CD4-positive, alpha-beta T cell (primary cell): ENCODE results near the gene TRHDE. TPM values are rescaled to one million over a fixed set of nuclear protein-coding genes. Genes with fewer than 3 reads are reported as not detected.

Experiments used
- ATAC-seq: fragments of 200-7000 bp; cut with Tn5 transposase; one replicate; pipeline ENCODE4 v1.10.0; 2022; ENCODE audit warnings: mild to moderate bottlenecking; ENCODE audit not compliant: poor library complexity
- CTCF ChIA-PET: fragments of 350-600 bp; sonication (Branson Sonifier 250); formaldehyde crosslinking; loops from one replicate; lab custom pipeline; 2021; ENCODE audit warnings: antibody characterized with exemption, inconsistent platforms; lab: Charles Lee
- POLR2A ChIA-PET: fragments of 350-600 bp; sonication (Branson Sonifier 250); formaldehyde crosslinking; loops from one replicate; lab custom pipeline; 2021; ENCODE audit warnings: antibody characterized with exemption, inconsistent platforms; lab: Charles Lee
- DNase-seq, 14 experiments: peaks; one replicate each; pipeline ENCODE4 v3.0.0-alpha.2; 2013 to 2020; ENCODE audit warnings: mixed read lengths in 2 of 14
- H3K27ac ChIP-seq, 2 donors: one replicate each; pipeline versions ENCODE4 v1.5.1 to v1.7.0; 2013; ENCODE audit warnings: low read length in 2 of 2, low read depth in 1 of 2, mild to moderate bottlenecking in 1 of 2
- H3K27me3 ChIP-seq, 2 experiments: 1 replicate in 1 of 2; 2 replicates in 1 of 2; pipeline versions ENCODE4 v1.6.1 to v1.7.0; 2013; ENCODE audit warnings: low read length in 2 of 2, control low read depth in 1 of 2, mild to moderate bottlenecking in 1 of 2, moderate library complexity in 1 of 2; ENCODE audit not compliant: insufficient read depth in 2 of 2, control insufficient read depth in 1 of 2
- H3K36me3 ChIP-seq: one replicate; pipeline ENCODE4 v1.6.1; 2013; ENCODE audit warnings: low read length, control low read depth; ENCODE audit not compliant: insufficient read depth
- H3K4me1 ChIP-seq: one replicate; pipeline ENCODE4 v1.6.1; 2013; ENCODE audit warnings: low read length, control low read depth; ENCODE audit not compliant: insufficient read depth
- H3K4me3 ChIP-seq: one replicate; pipeline ENCODE4 v1.5.1; 2013; ENCODE audit warnings: mild to moderate bottlenecking, low read length, moderate library complexity
- H3K9me3 ChIP-seq, 2 experiments: 1 replicate in 1 of 2; 2 replicates in 1 of 2; pipeline versions ENCODE4 v1.6.1 to v1.7.0; 2013; ENCODE audit warnings: low read length in 2 of 2, mild to moderate bottlenecking in 2 of 2, control low read depth in 1 of 2, moderate library complexity in 1 of 2; ENCODE audit not compliant: control insufficient read depth in 1 of 2, insufficient read depth in 1 of 2
- H3K27ac Mint-ChIP-seq: one replicate; pipeline ENCODE4 v1.8.0; 2020; ENCODE audit warnings: mixed read lengths
- H3K27me3 Mint-ChIP-seq: one replicate; pipeline ENCODE4 v1.8.0; 2021; ENCODE audit warnings: mixed read lengths
- H3K36me3 Mint-ChIP-seq: one replicate; pipeline ENCODE4 v1.8.0; 2021; ENCODE audit warnings: low read depth, mixed read lengths
- H3K4me1 Mint-ChIP-seq: one replicate; pipeline ENCODE4 v1.8.0; 2021; ENCODE audit warnings: low read depth, mixed read lengths
- H3K4me3 Mint-ChIP-seq: one replicate; pipeline ENCODE4 v1.8.0; 2020; ENCODE audit warnings: mild to moderate bottlenecking, mixed read lengths
- H3K9me3 Mint-ChIP-seq: one replicate; pipeline ENCODE4 v1.8.0; 2020; ENCODE audit warnings: mixed read lengths
- CTCF ChIP-seq: fragments of 200-600 bp; IDR thresholded peaks from one replicate; pipeline ENCODE4 v1.8.0; 2022; ENCODE audit warnings: antibody characterized with exemption, mild to moderate bottlenecking
- intact Hi-C, 2 experiments: fragments of 100-400 bp; cut with DNase I in 1 of 2; cut with micrococcal nuclease in 1 of 2; formaldehyde crosslinking; loops; one replicate each; pipeline versions ENCODE4 v1.15.1 to v1.9.0; 2023 to 2025; cut with DNase I, micrococcal nuclease
- total RNA-seq, 174 experiments: library from RNA in 2 of 174; stranded (reverse) in 2 of 174; gene quantifications; one replicate each; pipeline ENCODE4 v1.2.3 and lab custom pipeline; 2021 to 2026

TRHDE gene
- total RNA-seq, 2 experiments from 2014 or later, result not detected

GRCh38 chr12:72522411-72522810 is 250.2 kb downstream of the TRHDE start:
- intact Hi-C loops, result no loop called here
- Histone ChIP-seq H3K27me3 (no peaks in the 10 kb centered on the region), H3K9me3 (peaks cover 0 to 7% of the 10 kb centered on the region in 2 experiments), H3K36me3 (no peaks in the 10 kb centered on the region), H3K27ac (no peak overlapping the region), H3K4me3 (no peak overlapping the region), H3K4me1 (no peaks in the 10 kb centered on the region)
- no peak for ATAC-seq
- Mint-ChIP-seq H3K27ac (no peak overlapping the region), H3K9me3 (peaks cover 2% of the 10 kb centered on the region), H3K36me3 (no peaks in the 10 kb centered on the region), H3K4me1 (no peaks in the 10 kb centered on the region), H3K4me3 (no peak overlapping the region), H3K27me3 (no peaks in the 10 kb centered on the region)
- TF ChIP-seq CTCF, result no peak
- ChIA-PET POLR2A (no interaction called here), CTCF (no interaction called here)
- DNase-seq, result no peak

GRCh38 chr12:72523754-72524153 is 251.6 kb downstream of the TRHDE start:
- H3K9me3 Mint-ChIP-seq, result peaks cover 2% of the 10 kb centered on the region
- TF ChIP-seq CTCF, result no peak
- ChIA-PET POLR2A (no interaction called here), CTCF (no interaction called here)
- no peak overlapping the region for H3K27ac Mint-ChIP-seq
- H3K9me3 ChIP-seq, result peaks cover 0 to 7% of the 10 kb centered on the region in 2 experiments
- H3K36me3 Mint-ChIP-seq, result no peaks in the 10 kb centered on the region
- H3K27me3 ChIP-seq, result no peaks in the 10 kb centered on the region
- no peak overlapping the region for H3K4me3 Mint-ChIP-seq
- no peaks in the 10 kb centered on the region for H3K4me1 ChIP-seq
- H3K27ac ChIP-seq, result no peak overlapping the region
- H3K4me1 Mint-ChIP-seq, result no peaks in the 10 kb centered on the region
- no peaks in the 10 kb centered on the region for H3K36me3 ChIP-seq
- intact Hi-C loops, result no loop called here
- ATAC-seq (no peak), DNase-seq (no peak)
- no peak overlapping the region for H3K4me3 ChIP-seq
- no peaks in the 10 kb centered on the region for H3K27me3 Mint-ChIP-seq

GRCh38 chr12:72535212-72535990 is 263.2 kb downstream of the TRHDE start:
- Mint-ChIP-seq H3K27ac (no peak overlapping the region), H3K4me1 (no peaks in the 10 kb centered on the region), H3K9me3 (peaks cover 8% of the 10 kb centered on the region), H3K4me3 (no peak overlapping the region), H3K36me3 (no peaks in the 10 kb centered on the region), H3K27me3 (no peaks in the 10 kb centered on the region)
- Histone ChIP-seq H3K4me1 (no peaks in the 10 kb centered on the region), H3K36me3 (no peaks in the 10 kb centered on the region), H3K9me3 (no peaks in the 10 kb centered on the region), H3K27me3 (no peaks in the 10 kb centered on the region), H3K27ac (no peak overlapping the region), H3K4me3 (no peak overlapping the region)
- intact Hi-C loops, result no loop called here
- CTCF ChIA-PET, result interaction anchor here (1.2 kb wide), 1 partner anchor 12 kb away, joined by 3 read pairs; no protein-coding TSS in a partner anchor
- no peak for ATAC-seq
- POLR2A ChIA-PET, result no interaction called here
- DNase-seq, result no peak
- no peak for TF ChIP-seq CTCF
